K562 (cell line): Measurements from ENCODE around the gene NUCKS1. TPM values are rescaled to one million over a fixed set of nuclear protein-coding genes. Genes with fewer than 3 reads are reported as not detected.

Experiments
- CBFA2T3 ChIP-seq: fragments of 450-650 bp; IDR thresholded peaks from 2 replicates; pipeline ENCODE4 v1.6.1; 2017
- CREM ChIP-seq: IDR thresholded peaks from 2 replicates; pipeline ENCODE4 v1.6.1; 2014; ENCODE audit warnings: antibody characterized with exemption, low read depth
- CSDE1 ChIP-seq, 2 experiments: fragments of 450-650 bp; IDR thresholded peaks; 2 replicates each; pipeline ENCODE4 v1.6.1; 2016; ENCODE audit warnings: mild to moderate bottlenecking in 1 of 2
- EGR1 ChIP-seq: fragments of 450-650 bp; conservative IDR thresholded peaks from 2 replicates; pipeline ENCODE4 v1.6.1; 2017; ENCODE audit warnings: mild to moderate bottlenecking
- FOSL1 ChIP-seq: fragments of 200-800 bp; sonication (Bioruptor generic); conservative IDR thresholded peaks from 2 replicates; pipeline ENCODE4 v1.6.1; 2016; ENCODE audit warnings: missing genetic modification characterization, missing compliant biosample characterization
- HNRNPLL ChIP-seq: fragments of 200-400 bp; formaldehyde crosslinking; IDR thresholded peaks from 2 replicates; pipeline ENCODE4 v1.6.1; 2017; ENCODE audit warnings: low read length, low read depth, mild to moderate bottlenecking; ENCODE audit not compliant: poor library complexity, severe bottlenecking
- HSF4 ChIP-seq: fragments of 250-450 bp; sonication (Bioruptor Pico); IDR thresholded peaks from 2 replicates; pipeline ENCODE4 v2.1.2; 2022; ENCODE audit warnings: mild to moderate bottlenecking, moderate library complexity, borderline replicate concordance
- JUN ChIP-seq, 2 experiments: sonication (generic) in 1 of 2; formaldehyde crosslinking in 1 of 2; IDR thresholded peaks; 2 replicates each; pipeline versions ENCODE4 v1.6.1 to v1.8.0; 2012 to 2022; ENCODE audit warnings: borderline replicate concordance in 2 of 2, mild to moderate bottlenecking in 2 of 2, improper control_type of control experiment in 1 of 2, low read depth in 1 of 2, low read length in 1 of 2, missing genetic modification reagents in 1 of 2
- MTA1 ChIP-seq: fragments of 450-650 bp; IDR thresholded peaks from 2 replicates; pipeline ENCODE4 v1.6.1; 2017; ENCODE audit warnings: borderline replicate concordance
- NFRKB ChIP-seq: fragments of 450-650 bp; IDR thresholded peaks from 2 replicates; pipeline ENCODE4 v1.6.1; 2016; ENCODE audit warnings: low read depth
- SAFB2 ChIP-seq: fragments of 200-400 bp; formaldehyde crosslinking; IDR thresholded peaks from 2 replicates; pipeline ENCODE4 v1.6.1; 2018; ENCODE audit warnings: borderline replicate concordance, low read length, low read depth, moderate library complexity; ENCODE audit not compliant: severe bottlenecking
- SIN3B ChIP-seq: fragments of 450-650 bp; IDR thresholded peaks from 2 replicates; pipeline ENCODE4 v1.6.1; 2017; ENCODE audit warnings: low read depth, mild to moderate bottlenecking, moderate library complexity
- SMAD1 ChIP-seq: fragments of 150-350 bp; IDR thresholded peaks from 2 replicates; pipeline ENCODE4 v1.6.1; 2014; ENCODE audit warnings: low read length, low read depth; ENCODE audit not compliant: partially characterized antibody
- SMAD4 ChIP-seq: fragments of 250-450 bp; sonication (Bioruptor Pico); conservative IDR thresholded peaks from 2 replicates; pipeline ENCODE4 v1.8.0; 2021; ENCODE audit warnings: inconsistent platforms, mild to moderate bottlenecking, moderate library complexity
- SMARCA4 ChIP-seq: fragments of 450-650 bp; IDR thresholded peaks from 2 replicates; pipeline ENCODE4 v1.6.1; 2016
- STAT5A ChIP-seq: IDR thresholded peaks from 2 replicates; pipeline ENCODE4 v1.6.1; 2012; ENCODE audit warnings: low read length, inconsistent platforms, borderline replicate concordance
- ZBTB7A ChIP-seq: IDR thresholded peaks from 2 replicates; pipeline ENCODE4 v1.6.1; 2011; ENCODE audit warnings: low read depth, mild to moderate bottlenecking, low read length, moderate library complexity, borderline replicate concordance; ENCODE audit not compliant: control insufficient read depth
- polyA plus RNA-seq, 8 experiments: library from polyadenylated mRNA; depleted of rRNA in 4 of 8; stranded (reverse) in 5 of 8; unstranded in 3 of 8; fragments of >200 nt; fragmentation: Nextera tagmentation in 2 of 8; fragmentation: Illumina TruSeq in 1 of 8; extraction: Ambion mirVana in 2 of 8; extraction: Trizol in 1 of 8; gene quantifications; 2 replicates each; pipeline versions ENCODE4 v1.2.1 to v1.2.3, GENCODE V29; 2011 to 2014; ENCODE audit warnings: inconsistent platforms in 1 of 8, missing spikeins in 1 of 8
- total RNA-seq, 7 experiments: library from RNA; depleted of rRNA in 6 of 7; stranded (reverse); fragments of >200 nt in 6 of 7; fragmentation: Illumina TruSeq in 2 of 7; extraction: Trizol in 2 of 7; gene quantifications; 2 replicates each; pipeline versions ENCODE4 v1.2.1 to v1.2.3, GENCODE V29; 2011 to 2021; ENCODE audit warnings: low replicate concordance in 1 of 7
- TF ChIP-seq, protein P1 (sequence below): fragments of 450-650 bp; IDR thresholded peaks from 2 replicates; pipeline ENCODE4 v1.6.1; 2016; ENCODE audit warnings: low read depth, mild to moderate bottlenecking, moderate library complexity
- TF ChIP-seq, protein P2 (sequence below), 2 experiments: fragments of 450-650 bp in 1 of 2; sonication (generic) in 1 of 2; formaldehyde crosslinking in 1 of 2; IDR thresholded peaks in 1 of 2; conservative IDR thresholded peaks in 1 of 2; 2 replicates each; pipeline versions ENCODE4 v1.6.1 to v1.8.1; 2016 to 2023; ENCODE audit warnings: mild to moderate bottlenecking in 2 of 2, moderate library complexity in 2 of 2, inconsistent platforms in 1 of 2, missing genetic modification reagents in 1 of 2
- TF ChIP-seq, protein P3 (sequence below): fragments of 250-450 bp; sonication (Bioruptor Pico); IDR thresholded peaks from 2 replicates; pipeline ENCODE4 v1.5.0; 2021; ENCODE audit warnings: mild to moderate bottlenecking, borderline replicate concordance
- TF ChIP-seq, protein P4 (sequence below): fragments of 450-650 bp; formaldehyde crosslinking; IDR thresholded peaks from 2 replicates; pipeline ENCODE4 v1.4.0; 2022; ENCODE audit warnings: missing genetic modification characterization

The NUCKS1 gene
- total and polyA plus RNA-seq, 9 of the 15 experiments (the other 6 are each of a cell fraction or from before 2014, with no cell fraction given), result 66.7 to 244 (median 149) TPM

- TF ChIP-seq ZBTB7A, result peak; percentile 93
- TF ChIP-seq SIN3B, result 0 out of 2 replicates have a peak, but pooled peaks have one; percentile 63
- TF ChIP-seq, protein P1, sequence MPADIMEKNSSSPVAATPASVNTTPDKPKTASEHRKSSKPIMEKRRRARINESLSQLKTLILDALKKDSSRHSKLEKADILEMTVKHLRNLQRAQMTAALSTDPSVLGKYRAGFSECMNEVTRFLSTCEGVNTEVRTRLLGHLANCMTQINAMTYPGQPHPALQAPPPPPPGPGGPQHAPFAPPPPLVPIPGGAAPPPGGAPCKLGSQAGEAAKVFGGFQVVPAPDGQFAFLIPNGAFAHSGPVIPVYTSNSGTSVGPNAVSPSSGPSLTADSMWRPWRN, result peak; percentile 30; the same call in 1 of the 2 replicates
- peak in 1 of 2 experiments; percentile 66; a peak in 1 of 4 replicates for TF ChIP-seq CSDE1 (IDR thresholded peaks at IDR 0.05)
- peak; percentile 91 for TF ChIP-seq CREM
- TF ChIP-seq, protein P2, sequence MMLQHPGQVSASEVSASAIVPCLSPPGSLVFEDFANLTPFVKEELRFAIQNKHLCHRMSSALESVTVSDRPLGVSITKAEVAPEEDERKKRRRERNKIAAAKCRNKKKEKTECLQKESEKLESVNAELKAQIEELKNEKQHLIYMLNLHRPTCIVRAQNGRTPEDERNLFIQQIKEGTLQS (IDR thresholded peaks at IDR 0.05), result peak; percentile 13; the same call in 1 of the 2 replicates
- TF ChIP-seq, protein P2 (CRISPR knock-in tag; conservative IDR thresholded peaks at IDR 0.05), result 0 out of 2 replicates have a peak, but pooled peaks have one; percentile 30
- TF ChIP-seq JUN (IDR thresholded peaks at IDR 0.05; ENCODE audit: borderline replicate concordance, low read depth, low read length), result 0 out of 2 replicates have a peak, but pooled peaks have one; percentile 23
- no peak for TF ChIP-seq JUN (CRISPR knock-in tag; IDR thresholded peaks at IDR 0.05; ENCODE audit: borderline replicate concordance)
- 0 out of 2 replicates have a peak, but pooled peaks have one; percentile 46 for TF ChIP-seq HSF4 (CRISPR knock-in tag)
- TF ChIP-seq, protein P3, sequence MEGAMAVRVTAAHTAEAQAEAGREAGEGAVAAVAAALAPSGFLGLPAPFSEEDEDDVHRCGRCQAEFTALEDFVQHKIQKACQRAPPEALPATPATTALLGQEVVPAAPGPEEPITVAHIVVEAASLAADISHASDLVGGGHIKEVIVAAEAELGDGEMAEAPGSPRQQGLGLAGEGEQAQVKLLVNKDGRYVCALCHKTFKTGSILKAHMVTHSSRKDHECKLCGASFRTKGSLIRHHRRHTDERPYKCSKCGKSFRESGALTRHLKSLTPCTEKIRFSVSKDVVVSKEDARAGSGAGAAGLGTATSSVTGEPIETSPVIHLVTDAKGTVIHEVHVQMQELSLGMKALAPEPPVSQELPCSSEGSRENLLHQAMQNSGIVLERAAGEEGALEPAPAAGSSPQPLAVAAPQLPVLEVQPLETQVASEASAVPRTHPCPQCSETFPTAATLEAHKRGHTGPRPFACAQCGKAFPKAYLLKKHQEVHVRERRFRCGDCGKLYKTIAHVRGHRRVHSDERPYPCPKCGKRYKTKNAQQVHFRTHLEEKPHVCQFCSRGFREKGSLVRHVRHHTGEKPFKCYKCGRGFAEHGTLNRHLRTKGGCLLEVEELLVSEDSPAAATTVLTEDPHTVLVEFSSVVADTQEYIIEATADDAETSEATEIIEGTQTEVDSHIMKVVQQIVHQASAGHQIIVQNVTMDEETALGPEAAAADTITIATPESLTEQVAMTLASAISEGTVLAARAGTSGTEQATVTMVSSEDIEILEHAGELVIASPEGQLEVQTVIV (CRISPR knock-in tag), result peak; percentile 40; the same call in 1 of the 2 replicates
- TF ChIP-seq MTA1, result 0 out of 2 replicates have a peak, but pooled peaks have one; percentile 18
- TF ChIP-seq SMARCA4, result 0 out of 2 replicates have a peak, but pooled peaks have one; percentile 29
- no peak for TF ChIP-seq CBFA2T3
- peak; percentile 53 for TF ChIP-seq FOSL1
- TF ChIP-seq STAT5A, result peak; percentile 32
- TF ChIP-seq HNRNPLL, result peak; percentile 83
- TF ChIP-seq SMAD4 (CRISPR knock-in tag), result peak; percentile 74; the same call in 1 of the 2 replicates
- TF ChIP-seq NFRKB, result peak; percentile 100
- TF ChIP-seq, protein P4, sequence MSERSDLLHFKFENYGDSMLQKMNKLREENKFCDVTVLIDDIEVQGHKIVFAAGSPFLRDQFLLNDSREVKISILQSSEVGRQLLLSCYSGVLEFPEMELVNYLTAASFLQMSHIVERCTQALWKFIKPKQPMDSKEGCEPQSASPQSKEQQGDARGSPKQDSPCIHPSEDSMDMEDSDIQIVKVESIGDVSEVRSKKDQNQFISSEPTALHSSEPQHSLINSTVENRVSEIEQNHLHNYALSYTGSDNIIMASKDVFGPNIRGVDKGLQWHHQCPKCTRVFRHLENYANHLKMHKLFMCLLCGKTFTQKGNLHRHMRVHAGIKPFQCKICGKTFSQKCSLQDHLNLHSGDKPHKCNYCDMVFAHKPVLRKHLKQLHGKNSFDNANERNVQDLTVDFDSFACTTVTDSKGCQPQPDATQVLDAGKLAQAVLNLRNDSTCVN (CRISPR knock-in tag), result 0 out of 2 replicates have a peak, but pooled peaks have one; percentile 45
- TF ChIP-seq SAFB2, result no peak
- peak; percentile 92 for TF ChIP-seq EGR1
- peak; percentile 53 for TF ChIP-seq SMAD1
Measured at GRCh38 chr1:205750138-205751035, at the start of gene NUCKS1 (continued).
